ENCODE data around the gene GGT6. TPM values are rescaled to one million over a fixed set of nuclear protein-coding genes. Genes with fewer than 3 reads are reported as not detected.
A peak's percentile ranks its signal among the peaks of the same experiment; 100 is the strongest.

The GGT6 gene
- total RNA-seq, 4 donors from 2014 or later = 214 to 308 (median 283) TPM

DNA sequence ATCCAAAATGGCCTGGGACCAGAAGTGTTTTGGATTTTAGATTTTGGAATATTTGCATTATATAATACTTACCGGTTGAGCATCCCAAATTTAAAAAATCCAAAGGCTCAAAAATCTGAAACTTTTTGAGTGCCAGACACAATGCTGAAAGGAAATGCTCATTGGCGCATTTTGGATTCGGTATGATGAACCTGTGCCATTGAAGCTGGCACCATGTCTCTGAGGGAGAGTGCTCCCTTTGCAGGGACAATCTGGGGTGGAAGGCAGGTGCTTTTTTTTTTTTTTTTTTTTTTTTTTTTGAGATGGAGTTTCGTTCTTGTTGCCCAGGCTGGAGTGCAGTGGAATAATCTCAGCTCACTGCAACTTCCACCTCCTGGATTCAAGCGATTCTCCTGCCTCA, 41.7 kb upstream of the GGT6 start:
- WGBS, 2 donors (ENCODE audit: low coverage in 1 of 2) = 78 to 88% methylated on average over 1 to 5 of the region's 5 CpGs
- H3K27ac ChIP-seq = no peak overlapping the region
- no peak for DNase-seq
- H3K36me3 ChIP-seq = no peaks in the 10 kb centered on the region
- no peaks in the 10 kb centered on the region for H3K9me3 ChIP-seq
- TF ChIP-seq, protein P1, sequence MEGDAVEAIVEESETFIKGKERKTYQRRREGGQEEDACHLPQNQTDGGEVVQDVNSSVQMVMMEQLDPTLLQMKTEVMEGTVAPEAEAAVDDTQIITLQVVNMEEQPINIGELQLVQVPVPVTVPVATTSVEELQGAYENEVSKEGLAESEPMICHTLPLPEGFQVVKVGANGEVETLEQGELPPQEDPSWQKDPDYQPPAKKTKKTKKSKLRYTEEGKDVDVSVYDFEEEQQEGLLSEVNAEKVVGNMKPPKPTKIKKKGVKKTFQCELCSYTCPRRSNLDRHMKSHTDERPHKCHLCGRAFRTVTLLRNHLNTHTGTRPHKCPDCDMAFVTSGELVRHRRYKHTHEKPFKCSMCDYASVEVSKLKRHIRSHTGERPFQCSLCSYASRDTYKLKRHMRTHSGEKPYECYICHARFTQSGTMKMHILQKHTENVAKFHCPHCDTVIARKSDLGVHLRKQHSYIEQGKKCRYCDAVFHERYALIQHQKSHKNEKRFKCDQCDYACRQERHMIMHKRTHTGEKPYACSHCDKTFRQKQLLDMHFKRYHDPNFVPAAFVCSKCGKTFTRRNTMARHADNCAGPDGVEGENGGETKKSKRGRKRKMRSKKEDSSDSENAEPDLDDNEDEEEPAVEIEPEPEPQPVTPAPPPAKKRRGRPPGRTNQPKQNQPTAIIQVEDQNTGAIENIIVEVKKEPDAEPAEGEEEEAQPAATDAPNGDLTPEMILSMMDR (IDR thresholded peaks at IDR 0.05) = no peak
- no peak for TF ChIP-seq POLR2AphosphoS5 (IDR thresholded peaks at IDR 0.05)
- no peak for TF ChIP-seq POLR2A (IDR thresholded peaks at IDR 0.05)
- TF ChIP-seq EP300 (IDR thresholded peaks at IDR 0.05; ENCODE audit: low read depth) = no peak
- H3K4me3 ChIP-seq = no peak overlapping the region
- H3K4me1 ChIP-seq = peaks cover 0 to 3% (median 0%) of the 10 kb centered on the region in 4 donors
- intact Hi-C loops (cut with DNase I; ENCODE audit: low total_unique reads) = no loop called here
- in situ Hi-C loops (cut with MboI; ENCODE audit: low pct_ligation_motif_present in 1 of 4, low pct_unique_long_range_greater_than_20kb in 1 of 4, low sequenced_read_pairs in 3 of 4) = loop anchor here in 1 of 4 donors (25.0 kb wide), 1 partner anchor 165 kb away; the partner anchor contains the start of gene SPNS3
- no peaks in the 10 kb centered on the region for H3K27me3 ChIP-seq

DNA sequence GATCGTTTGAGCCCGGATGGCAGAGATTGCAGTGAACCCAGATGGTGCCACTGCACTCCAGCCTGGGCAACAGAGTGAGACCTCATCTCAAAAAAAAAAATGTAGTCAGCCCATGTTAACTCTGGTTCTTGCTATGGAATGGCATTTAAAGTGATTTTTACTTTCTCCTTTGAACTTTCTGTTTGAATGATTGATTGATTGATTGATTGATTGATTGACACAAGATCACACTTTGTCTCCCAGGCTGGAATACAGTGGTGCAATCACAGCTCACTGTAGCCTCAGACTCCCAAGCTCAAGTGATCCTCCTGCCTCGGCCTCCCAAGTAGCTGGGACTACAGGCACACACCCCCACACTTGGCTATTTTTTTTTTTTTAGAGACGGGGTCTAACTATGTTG, 40.9 kb upstream of the GGT6 start:
- Histone ChIP-seq H3K9me3 (no peaks in the 10 kb centered on the region), H3K4me3 (no peak overlapping the region), H3K27ac (no peak overlapping the region), H3K4me1 (peaks cover 0 to 3% (median 0%) of the 10 kb centered on the region in 4 donors), H3K27me3 (no peaks in the 10 kb centered on the region), H3K36me3 (no peaks in the 10 kb centered on the region)
- in situ Hi-C loops (cut with MboI; ENCODE audit: low pct_ligation_motif_present in 1 of 4, low pct_unique_long_range_greater_than_20kb in 1 of 4, low sequenced_read_pairs in 3 of 4) (loop anchor here in 1 of 4 donors (25.0 kb wide), 1 partner anchor 164 kb away; the partner anchor contains the start of gene SPNS3), intact Hi-C loops (cut with DNase I; ENCODE audit: low total_unique reads) (no loop called here)
- DNase-seq = no peak
- 88% methylated on average over 4 of the region's 4 CpGs; no CpG with 5 or more reads in 1 of the 2 donors for WGBS, 2 donors (ENCODE audit: low coverage in 1 of 2)
- TF ChIP-seq EP300 (IDR thresholded peaks at IDR 0.05; ENCODE audit: low read depth) = no peak
- TF ChIP-seq POLR2A (IDR thresholded peaks at IDR 0.05) = no peak
- TF ChIP-seq, protein P1 (IDR thresholded peaks at IDR 0.05) = no peak
- TF ChIP-seq POLR2AphosphoS5 (IDR thresholded peaks at IDR 0.05) = no peak

DNA sequence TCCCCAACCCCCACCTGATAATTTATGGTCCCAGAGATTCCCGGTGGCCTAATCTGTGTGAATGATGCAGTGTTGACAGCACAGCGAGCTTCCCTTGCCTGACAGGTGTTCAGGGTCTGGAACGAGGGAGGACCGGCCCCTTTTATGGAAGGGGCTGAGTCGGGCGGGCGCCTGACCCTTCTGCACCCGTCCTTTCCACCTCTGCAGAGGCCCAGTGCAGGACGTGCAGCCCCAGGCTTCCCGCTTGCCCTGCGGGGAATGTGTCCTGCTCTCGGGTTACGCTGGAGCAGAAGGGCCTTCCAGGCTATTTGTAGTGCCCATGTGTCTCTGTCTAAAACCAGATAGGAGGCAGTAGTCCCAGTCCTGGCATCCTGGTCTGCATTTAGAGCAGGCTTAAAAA, 40.2 kb upstream of the GGT6 start:
- WGBS, 2 donors (ENCODE audit: low coverage in 1 of 2) = 70% methylated on average over 12 of the region's 13 CpGs; no CpG with 5 or more reads in 1 of the 2 donors

DNA sequence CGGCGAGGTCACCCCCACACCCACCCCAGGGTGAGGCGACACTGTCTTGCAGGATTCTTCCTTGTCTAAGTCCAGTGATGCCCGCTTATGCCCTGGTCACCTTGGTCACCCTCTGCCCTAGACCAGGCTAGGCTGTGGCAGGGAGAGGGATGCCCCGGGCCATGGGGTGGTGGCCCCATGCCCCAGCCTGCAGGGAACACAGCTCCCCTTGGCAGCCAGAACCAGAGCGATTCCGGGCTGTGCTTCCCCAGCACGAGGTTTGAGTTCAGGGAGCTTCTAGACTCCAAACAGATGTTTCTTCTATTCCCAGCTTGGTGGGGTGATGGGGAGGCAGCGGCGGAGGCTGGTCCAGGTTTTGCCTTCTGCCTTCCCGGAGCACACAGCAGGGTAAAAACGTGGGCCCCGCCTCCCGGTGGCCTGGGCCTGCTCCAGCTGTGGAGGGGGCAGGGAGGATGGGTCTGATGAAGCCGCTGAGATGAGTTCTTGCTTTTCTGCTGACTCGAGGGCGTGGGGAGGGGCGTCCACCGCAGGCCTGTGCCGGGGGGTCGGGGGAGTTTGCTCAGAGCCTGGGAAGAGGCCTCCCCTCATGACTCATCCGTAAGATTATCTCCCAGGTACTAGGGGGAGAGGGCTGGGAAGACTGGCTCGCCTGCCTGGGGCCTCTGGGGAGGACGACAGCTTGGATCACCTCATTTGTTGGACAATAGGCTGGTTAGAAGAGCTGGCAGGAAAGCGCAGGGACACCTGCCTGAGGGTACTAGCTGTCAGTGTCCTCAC, 39.3 kb upstream of the GGT6 start:
- no peak for DNase-seq
- Histone ChIP-seq H3K27ac (peak overlapping the region; percentile 38 to 62 (median 44)), H3K27me3 (no peaks in the 10 kb centered on the region), H3K9me3 (no peaks in the 10 kb centered on the region), H3K4me1 (peaks cover 0 to 9% (median 0%) of the 10 kb centered on the region in 4 donors), H3K4me3 (no peak overlapping the region), H3K36me3 (no peaks in the 10 kb centered on the region)
- peak in 1 of 3 donors; percentile 13 for TF ChIP-seq POLR2AphosphoS5 (IDR thresholded peaks at IDR 0.05)
- TF ChIP-seq EP300 (IDR thresholded peaks at IDR 0.05; ENCODE audit: low read depth) = no peak
- WGBS, 2 donors (ENCODE audit: low coverage in 1 of 2) = 55% methylated on average over 22 of the region's 25 CpGs; no CpG with 5 or more reads in 1 of the 2 donors
- in situ Hi-C loops (cut with MboI; ENCODE audit: low pct_ligation_motif_present in 1 of 4, low pct_unique_long_range_greater_than_20kb in 1 of 4, low sequenced_read_pairs in 3 of 4) = loop anchor here in 1 of 4 donors (25.0 kb wide), 1 partner anchor 162 kb away; the partner anchor contains the start of gene SPNS3
- intact Hi-C loops (cut with DNase I; ENCODE audit: low total_unique reads) = loop anchor here (5.0 kb wide), 1 partner anchor 1578 kb away; no protein-coding TSS in a partner anchor

More for the DNA sequence above, 40.2 kb upstream of the GGT6 start:
- TF ChIP-seq, protein P1 (IDR thresholded peaks at IDR 0.05) = no peak
- no peak for TF ChIP-seq EP300 (IDR thresholded peaks at IDR 0.05; ENCODE audit: low read depth)
- no peak for TF ChIP-seq POLR2AphosphoS5 (IDR thresholded peaks at IDR 0.05)
- TF ChIP-seq POLR2A (IDR thresholded peaks at IDR 0.05) = no peak
- H3K4me1 ChIP-seq = peaks cover 0 to 3% (median 0%) of the 10 kb centered on the region in 4 donors
- H3K9me3 ChIP-seq = no peaks in the 10 kb centered on the region
- DNase-seq = no peak
- intact Hi-C loops (cut with DNase I; ENCODE audit: low total_unique reads) = no loop called here
- H3K4me3 ChIP-seq = no peak overlapping the region
- in situ Hi-C loops (cut with MboI; ENCODE audit: low pct_ligation_motif_present in 1 of 4, low pct_unique_long_range_greater_than_20kb in 1 of 4, low sequenced_read_pairs in 3 of 4) = loop anchor here in 1 of 4 donors (25.0 kb wide), 1 partner anchor 163 kb away; the partner anchor contains the start of gene SPNS3
- peak overlapping the region in 1 of 4 donors; percentile 45 for H3K27ac ChIP-seq
- no peaks in the 10 kb centered on the region for H3K36me3 ChIP-seq
- no peaks in the 10 kb centered on the region for H3K27me3 ChIP-seq
